GM21825 (cell line): ENCODE measurements around the gene ARHGDIA.

Experiments
- ATAC-seq: cut with Tn5 transposase; IDR thresholded peaks from one replicate; pipeline ENCODE4 v1.9.1; 2021; ENCODE audit warnings: mild to moderate bottlenecking, moderate library complexity; ENCODE audit not compliant: unreplicated experiment

The ARHGDIA gene

GRCh38 chr17:81865733-81866439 is 5.3 kb downstream of the ARHGDIA start:
- ATAC-seq = no peak

DNA sequence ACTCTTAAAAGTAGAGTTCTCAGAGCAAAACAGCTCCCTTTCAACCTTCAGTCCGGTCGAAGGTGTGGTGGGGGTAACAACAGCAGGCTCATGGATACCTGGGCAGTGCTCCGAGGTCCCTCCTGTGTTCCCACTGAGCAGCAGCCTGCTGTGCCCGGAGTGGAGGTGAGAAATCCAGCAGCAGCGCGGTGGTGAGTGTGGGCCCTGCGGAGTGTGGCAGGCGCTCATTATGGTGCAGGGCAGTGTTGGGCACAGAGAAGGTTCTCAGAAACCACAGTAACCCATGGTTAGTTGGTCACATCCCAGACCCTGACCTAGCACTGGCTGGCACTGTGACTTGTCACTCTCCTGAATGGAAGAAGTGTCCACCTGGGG is 5.8 kb downstream of the ARHGDIA start:
- no peak for ATAC-seq

DNA sequence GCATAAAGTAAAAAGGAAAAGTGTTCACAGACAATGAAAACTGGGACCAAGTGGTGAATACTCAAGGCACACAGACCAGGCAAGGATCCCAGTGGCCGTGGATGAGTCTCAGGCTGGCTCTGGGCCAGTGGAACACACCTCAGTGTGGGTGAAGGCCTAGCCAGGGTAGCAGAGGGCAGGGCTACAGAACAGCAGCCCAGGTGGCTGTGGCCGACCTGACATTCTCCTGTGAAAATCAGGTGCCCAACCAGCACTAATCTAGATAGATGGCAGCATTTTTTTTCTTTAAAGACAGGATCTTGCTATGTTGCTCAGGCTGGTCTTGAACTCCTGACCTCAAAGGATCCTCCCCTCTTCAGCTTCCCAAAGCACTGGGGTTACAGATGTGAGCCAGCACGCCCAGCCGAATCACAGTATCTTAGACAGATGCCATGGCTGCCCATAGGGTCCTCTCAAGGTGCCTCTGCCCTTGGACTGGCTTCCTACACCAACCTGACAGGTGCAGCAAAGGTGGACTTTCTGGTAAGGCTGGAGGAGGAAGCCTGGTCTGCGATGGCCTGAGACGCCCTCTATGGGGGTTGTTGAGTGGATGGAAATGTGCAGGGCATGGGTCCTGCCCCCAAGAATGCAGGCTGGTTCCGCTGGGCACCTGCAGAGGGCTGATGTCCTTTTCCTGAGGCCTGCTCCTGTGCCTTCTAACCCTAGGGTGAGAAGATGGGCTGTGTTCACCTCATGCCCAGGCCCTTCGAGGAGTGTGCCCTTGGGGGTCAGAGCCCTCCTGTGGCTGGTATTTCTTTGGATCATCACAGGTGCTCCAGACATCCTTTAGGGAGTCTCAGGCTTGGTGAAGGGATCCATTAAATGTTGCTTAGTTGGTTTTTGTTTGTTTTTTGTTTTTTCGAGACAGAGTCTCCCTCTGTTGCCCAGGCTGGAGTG is 7.0 kb downstream of the ARHGDIA start:
- ATAC-seq = no peak

DNA sequence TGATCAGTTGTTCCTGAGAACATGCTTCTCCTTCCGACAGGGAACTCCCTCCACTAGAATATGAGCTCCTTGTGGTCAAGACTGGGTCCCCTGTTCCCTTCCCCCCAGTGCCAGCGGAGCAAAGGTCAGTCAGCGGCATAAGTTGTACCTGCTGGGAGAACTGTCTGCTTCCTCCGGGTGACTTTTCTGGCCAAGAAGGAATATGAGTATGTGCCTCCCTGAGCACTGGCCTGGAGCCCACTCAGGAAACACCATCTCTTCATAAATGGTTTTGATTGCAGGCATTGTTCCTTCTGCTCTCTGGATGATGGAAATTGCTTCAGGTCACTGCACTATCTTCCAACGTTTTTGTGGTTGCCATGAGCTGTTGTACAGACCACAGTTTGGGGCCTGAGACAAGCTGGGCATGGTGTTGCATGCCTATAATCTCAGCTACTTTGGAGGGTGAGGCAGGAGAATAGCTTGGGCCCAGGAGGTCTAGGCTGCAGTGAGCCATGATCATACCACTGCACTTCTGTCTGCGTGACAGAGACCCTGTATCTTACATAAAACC is 7.9 kb downstream of the ARHGDIA start:
- no peak for ATAC-seq

GRCh38 chr17:81860756-81861568 is 10.2 kb downstream of the ARHGDIA start:
- ATAC-seq = peak; percentile 67

GRCh38 chr17:81859906-81860755 is 11.0 kb downstream of the ARHGDIA start, which contains the start of gene P4HB:
P4HB (minus strand) TSS chr17:81860535; CDS start chr17:81860471, 64 bp downstream.
- no peak for ATAC-seq

GRCh38 chr17:81858967-81859905 is 11.9 kb downstream of the ARHGDIA start:
- no peak for ATAC-seq

DNA sequence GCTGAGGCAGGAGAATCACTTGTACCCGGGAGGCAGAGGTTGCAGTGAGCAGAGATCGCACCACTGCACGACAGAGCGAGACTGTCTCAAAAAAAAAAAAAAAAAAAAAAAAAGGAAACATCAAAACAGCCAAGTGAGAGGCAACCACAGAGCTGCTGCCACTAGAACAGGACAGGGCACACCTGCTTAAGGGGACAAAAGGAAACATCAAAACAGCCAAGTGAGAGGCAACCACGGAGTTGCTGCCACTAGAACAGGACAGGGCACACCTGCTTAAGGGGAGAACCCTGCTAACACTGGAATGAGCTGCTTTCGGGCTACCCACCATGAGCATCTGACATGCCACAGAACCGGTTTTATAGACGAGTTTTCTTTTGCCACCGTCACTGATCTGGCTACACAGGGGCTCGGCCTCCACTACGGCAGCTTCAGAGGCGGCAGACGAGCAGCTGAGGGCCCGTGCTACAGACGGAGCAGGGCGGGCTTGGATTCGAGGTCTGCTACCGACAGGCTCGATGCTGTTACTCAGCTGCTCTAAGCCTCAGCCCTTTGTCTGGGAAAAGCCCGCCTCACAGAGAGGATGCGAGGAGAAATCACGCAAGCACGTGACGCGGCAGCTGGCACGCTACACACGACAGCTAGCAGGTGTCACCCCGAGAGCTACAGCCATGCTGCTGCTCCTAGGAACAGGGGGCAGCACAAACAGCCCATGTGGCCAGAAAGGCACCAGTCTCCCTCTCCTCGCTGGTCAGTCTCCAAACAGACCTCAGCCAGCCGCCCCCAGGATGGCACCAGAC is 12.8 kb downstream of the ARHGDIA start:
- no peak for ATAC-seq

DNA sequence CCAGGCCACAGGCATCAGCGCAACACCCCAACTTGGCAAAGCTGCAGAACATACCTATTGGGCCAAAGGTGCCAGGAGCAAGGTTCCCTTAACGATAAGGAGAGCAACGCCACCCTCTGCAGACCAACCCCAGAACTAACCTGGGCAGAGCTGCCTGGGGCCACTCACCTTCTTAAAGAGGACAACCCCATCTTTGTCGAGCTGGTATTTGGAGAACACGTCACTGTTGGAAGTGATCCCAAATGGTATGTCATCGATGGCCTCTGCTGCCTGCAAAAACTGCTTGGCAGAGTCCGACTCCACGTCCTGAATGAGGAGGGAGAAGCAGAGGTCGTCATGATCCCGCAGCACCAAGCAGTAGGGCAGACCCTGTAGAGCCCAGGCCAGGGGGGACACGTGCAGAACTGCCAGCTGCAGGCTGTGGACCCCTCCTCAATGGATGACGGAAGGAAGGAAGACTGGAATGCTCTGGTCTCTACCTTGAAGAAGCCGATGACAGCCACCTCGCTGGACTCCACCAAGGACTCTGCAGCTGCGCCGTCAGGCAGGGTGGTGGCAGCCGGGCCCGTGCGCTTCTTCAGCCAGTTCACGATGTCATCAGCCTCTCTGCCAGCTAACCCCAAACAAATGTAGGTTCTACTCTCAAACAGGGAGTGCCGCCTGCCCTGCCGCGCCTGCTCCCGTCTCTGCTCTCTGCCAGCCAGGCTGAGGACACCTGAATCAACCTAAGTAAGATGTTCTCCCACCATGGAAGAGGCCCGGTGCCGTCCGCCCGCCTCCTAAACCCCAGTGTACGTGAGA is 16.0 kb downstream of the ARHGDIA start:
- ATAC-seq = no peak

- no peak for ATAC-seq
These were observed 18.9 kb downstream of the ARHGDIA start for GRCh38 chr17:81852237-81852636.

- no peak for ATAC-seq
These were observed 19.7 kb downstream of the ARHGDIA start for GRCh38 chr17:81851423-81851822.

- ATAC-seq = no peak
These were observed 21.7 kb downstream of the ARHGDIA start for GRCh38 chr17:81849457-81849856.

- ATAC-seq = no peak
These were observed 24.1 kb downstream of the ARHGDIA start for GRCh38 chr17:81846743-81847689.

GRCh38 chr17:81845881-81846742 is 25.0 kb downstream of the ARHGDIA start:
- ATAC-seq = no peak

DNA sequence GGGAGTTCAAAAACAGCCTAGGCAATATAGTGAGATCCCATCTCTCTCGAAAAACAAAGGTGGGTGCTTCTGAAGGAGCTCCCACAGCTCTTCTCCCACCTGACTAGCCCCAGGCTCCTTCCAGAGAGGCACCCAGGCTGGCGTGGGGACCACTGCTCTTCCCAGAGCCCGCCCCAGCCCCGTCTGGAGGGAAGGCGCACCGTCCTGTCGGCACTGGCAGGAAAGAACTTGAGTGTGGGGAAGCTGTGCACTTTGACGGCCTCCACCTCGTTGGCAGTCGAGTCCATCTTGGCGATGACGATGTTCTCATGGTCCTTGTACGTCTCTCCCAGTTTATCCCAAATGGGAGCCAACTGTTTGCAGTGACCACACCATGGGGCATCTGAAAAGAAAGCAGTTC is 25.8 kb downstream of the ARHGDIA start:
- no peak for ATAC-seq
